WTC11 (cell line): Measurements from ENCODE around the gene GRID2. TPM values are rescaled to one million over a fixed set of nuclear protein-coding genes. Genes with fewer than 3 reads are reported as not detected.

Source experiments
- ATAC-seq: fragments of 200-7000 bp; cut with Tn5 transposase; 2 replicates; pipeline ENCODE4 v1.10.0; 2021; ENCODE audit warnings: mild to moderate bottlenecking, moderate library complexity
- CTCF ChIA-PET: fragments of 300-600 bp; sonication (Branson Sonifier 250); formaldehyde crosslinking; loops from one replicate; lab custom pipeline; 2021; ENCODE audit warnings: antibody characterized with exemption; lab: Charles Lee
- POLR2A ChIA-PET: fragments of 350-600 bp; sonication (Branson Sonifier 250); formaldehyde crosslinking; loops from one replicate; lab custom pipeline; 2021; ENCODE audit warnings: antibody characterized with exemption; lab: Charles Lee
- DNase-seq: peaks from one replicate; pipeline ENCODE4 v3.0.0; 2021; ENCODE audit warnings: low spot score
- H3K27ac Mint-ChIP-seq: 2 replicates; pipeline ENCODE4 v1.8.0; 2021; ENCODE audit warnings: mixed read lengths
- H3K27me3 Mint-ChIP-seq: 2 replicates; pipeline ENCODE4 v1.8.0; 2021; ENCODE audit warnings: low read depth, mild to moderate bottlenecking, moderate library complexity, mixed read lengths
- H3K36me3 Mint-ChIP-seq: 2 replicates; pipeline ENCODE4 v1.8.0; 2021; ENCODE audit warnings: mixed read lengths
- H3K4me1 Mint-ChIP-seq: 2 replicates; pipeline ENCODE4 v1.8.0; 2022; ENCODE audit warnings: mixed read lengths
- H3K4me3 Mint-ChIP-seq: 2 replicates; pipeline ENCODE4 v1.8.0; 2021; ENCODE audit warnings: mild to moderate bottlenecking, moderate library complexity, mixed read lengths
- H3K9me3 Mint-ChIP-seq: 2 replicates; pipeline ENCODE4 v1.8.0; 2021; ENCODE audit warnings: mixed read lengths
- AFF4 ChIP-seq: sonication (generic); formaldehyde crosslinking; IDR thresholded peaks from 2 replicates; pipeline ENCODE4 v1.8.1; 2023; ENCODE audit warnings: mild to moderate bottlenecking, missing genetic modification reagents, borderline replicate concordance
- ATF1 ChIP-seq: sonication (generic); formaldehyde crosslinking; IDR thresholded peaks from 2 replicates; pipeline ENCODE4 v1.8.1; 2023; ENCODE audit warnings: mild to moderate bottlenecking, moderate library complexity, missing genetic modification reagents
- ETV6 ChIP-seq: sonication (generic); formaldehyde crosslinking; IDR thresholded peaks from 2 replicates; pipeline ENCODE4 v1.8.1; 2022; ENCODE audit warnings: mild to moderate bottlenecking, missing genetic modification reagents
- FOXJ3 ChIP-seq: sonication (generic); formaldehyde crosslinking; IDR thresholded peaks from 2 replicates; pipeline ENCODE4 v1.9.0; 2021; ENCODE audit warnings: missing genetic modification reagents, mild to moderate bottlenecking, borderline replicate concordance
- GABPB1 ChIP-seq: sonication (generic); formaldehyde crosslinking; IDR thresholded peaks from 2 replicates; pipeline ENCODE4 v1.8.1; 2023; ENCODE audit warnings: mild to moderate bottlenecking, missing genetic modification reagents
- GRHL2 ChIP-seq: fragments of 250-450 bp; sonication (Bioruptor Pico); IDR thresholded peaks from 2 replicates; pipeline ENCODE4 v1.8.0; 2022; ENCODE audit warnings: mild to moderate bottlenecking, moderate library complexity; ENCODE audit not compliant: insufficient replicate concordance, severe bottlenecking
- GTF2I ChIP-seq: fragments of 250-450 bp; sonication (Bioruptor Pico); conservative IDR thresholded peaks from 2 replicates; pipeline ENCODE4 v1.4.0; 2021; ENCODE audit warnings: mild to moderate bottlenecking
- IRF2 ChIP-seq: sonication (generic); formaldehyde crosslinking; IDR thresholded peaks from 2 replicates; pipeline ENCODE4 v1.8.0; 2022; ENCODE audit warnings: low read depth, missing genetic modification reagents, borderline replicate concordance
- SOX15 ChIP-seq: fragments of 250-450 bp; sonication (Bioruptor Pico); IDR thresholded peaks from 2 replicates; pipeline ENCODE4 v1.9.0; 2021; ENCODE audit warnings: mild to moderate bottlenecking
- ZBTB21 ChIP-seq: sonication (generic); formaldehyde crosslinking; IDR thresholded peaks from 2 replicates; pipeline ENCODE4 v1.8.1; 2023; ENCODE audit warnings: mild to moderate bottlenecking, missing genetic modification reagents, borderline replicate concordance
- ZBTB43 ChIP-seq: sonication (generic); formaldehyde crosslinking; IDR thresholded peaks from 2 replicates; pipeline ENCODE4 v1.8.1; 2023; ENCODE audit warnings: mild to moderate bottlenecking, missing genetic modification reagents
- ZNF232 ChIP-seq: sonication (generic); formaldehyde crosslinking; IDR thresholded peaks from 2 replicates; pipeline ENCODE4 v1.8.0; 2022; ENCODE audit warnings: mild to moderate bottlenecking, missing genetic modification reagents
- ZNF396 ChIP-seq: fragments of 250-450 bp; sonication (Bioruptor Pico); IDR thresholded peaks from 2 replicates; pipeline ENCODE4 v1.8.0; 2021; ENCODE audit warnings: mild to moderate bottlenecking, moderate library complexity, borderline replicate concordance
- ZNF416 ChIP-seq: fragments of 250-450 bp; sonication (Bioruptor Pico); IDR thresholded peaks from 2 replicates; pipeline ENCODE4 v1.9.0; 2021; ENCODE audit warnings: mild to moderate bottlenecking, inconsistent platforms
- ZNF532 ChIP-seq: fragments of 250-450 bp; sonication (Bioruptor Pico); IDR thresholded peaks from 2 replicates; pipeline ENCODE4 v1.9.0; 2021; ENCODE audit warnings: mild to moderate bottlenecking, borderline replicate concordance
- ZSCAN18 ChIP-seq: fragments of 250-450 bp; sonication (Bioruptor Pico); IDR thresholded peaks from 2 replicates; pipeline ENCODE4 v2.1.2; 2022; ENCODE audit warnings: mild to moderate bottlenecking, moderate library complexity
- total RNA-seq: library from RNA; stranded (reverse); gene quantifications from 3 replicates; pipeline ENCODE4 v1.2.3, GENCODE V29; 2021
- TF ChIP-seq, protein P1 (sequence below): sonication (generic); formaldehyde crosslinking; IDR thresholded peaks from 2 replicates; pipeline ENCODE4 v1.8.0; 2022; ENCODE audit warnings: mild to moderate bottlenecking, missing genetic modification reagents
- TF ChIP-seq, protein P2 (sequence below): sonication (generic); formaldehyde crosslinking; IDR thresholded peaks from 2 replicates; pipeline ENCODE4 v1.8.0; 2022; ENCODE audit warnings: missing genetic modification reagents

The GRID2 gene
- total RNA-seq, 1 experiment from 2014 or later = 26.8 TPM

- TF ChIP-seq ZBTB43 (CRISPR knock-in tag) (no peak), AFF4 (CRISPR knock-in tag) (no peak), FOXJ3 (CRISPR knock-in tag) (no peak), GABPB1 (CRISPR knock-in tag) (no peak), ATF1 (CRISPR knock-in tag) (no peak)
These were observed 1191.6 kb downstream of the GRID2 start (continued) for GRCh38 chr4:93495346-93495745.

GRCh38 chr4:93501244-93501643 lies 1197.5 kb downstream of the GRID2 start:
- H3K36me3 Mint-ChIP-seq = no peaks in the 10 kb centered on the region
- no peak overlapping the region for H3K27ac Mint-ChIP-seq
- ATAC-seq (no peak), DNase-seq (no peak)
- H3K4me1 Mint-ChIP-seq = peaks cover 27% of the 10 kb centered on the region
- ChIA-PET CTCF (no interaction called here), POLR2A (no interaction called here)
- no peaks in the 10 kb centered on the region; the same call in 1 of the 2 replicates for H3K27me3 Mint-ChIP-seq
- no peak overlapping the region for H3K4me3 Mint-ChIP-seq
- no peaks in the 10 kb centered on the region for H3K9me3 Mint-ChIP-seq
- no peak for TF ChIP-seq ZBTB43 (CRISPR knock-in tag)
- TF ChIP-seq SOX15 (CRISPR knock-in tag) = no peak
- TF ChIP-seq ZSCAN18 = no peak
- TF ChIP-seq IRF2 (CRISPR knock-in tag) = no peak
- no peak for TF ChIP-seq ETV6 (CRISPR knock-in tag)
- TF ChIP-seq, protein P1, sequence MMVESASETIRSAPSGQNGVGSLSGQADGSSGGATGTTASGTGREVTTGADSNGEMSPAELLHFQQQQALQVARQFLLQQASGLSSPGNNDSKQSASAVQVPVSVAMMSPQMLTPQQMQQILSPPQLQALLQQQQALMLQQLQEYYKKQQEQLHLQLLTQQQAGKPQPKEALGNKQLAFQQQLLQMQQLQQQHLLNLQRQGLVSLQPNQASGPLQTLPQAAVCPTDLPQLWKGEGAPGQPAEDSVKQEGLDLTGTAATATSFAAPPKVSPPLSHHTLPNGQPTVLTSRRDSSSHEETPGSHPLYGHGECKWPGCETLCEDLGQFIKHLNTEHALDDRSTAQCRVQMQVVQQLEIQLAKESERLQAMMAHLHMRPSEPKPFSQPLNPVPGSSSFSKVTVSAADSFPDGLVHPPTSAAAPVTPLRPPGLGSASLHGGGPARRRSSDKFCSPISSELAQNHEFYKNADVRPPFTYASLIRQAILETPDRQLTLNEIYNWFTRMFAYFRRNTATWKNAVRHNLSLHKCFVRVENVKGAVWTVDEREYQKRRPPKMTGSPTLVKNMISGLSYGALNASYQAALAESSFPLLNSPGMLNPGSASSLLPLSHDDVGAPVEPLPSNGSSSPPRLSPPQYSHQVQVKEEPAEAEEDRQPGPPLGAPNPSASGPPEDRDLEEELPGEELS (CRISPR knock-in tag) = no peak
- TF ChIP-seq ZBTB21 (CRISPR knock-in tag) = no peak
- no peak for TF ChIP-seq ZNF532 (CRISPR knock-in tag)
- TF ChIP-seq, protein P2, sequence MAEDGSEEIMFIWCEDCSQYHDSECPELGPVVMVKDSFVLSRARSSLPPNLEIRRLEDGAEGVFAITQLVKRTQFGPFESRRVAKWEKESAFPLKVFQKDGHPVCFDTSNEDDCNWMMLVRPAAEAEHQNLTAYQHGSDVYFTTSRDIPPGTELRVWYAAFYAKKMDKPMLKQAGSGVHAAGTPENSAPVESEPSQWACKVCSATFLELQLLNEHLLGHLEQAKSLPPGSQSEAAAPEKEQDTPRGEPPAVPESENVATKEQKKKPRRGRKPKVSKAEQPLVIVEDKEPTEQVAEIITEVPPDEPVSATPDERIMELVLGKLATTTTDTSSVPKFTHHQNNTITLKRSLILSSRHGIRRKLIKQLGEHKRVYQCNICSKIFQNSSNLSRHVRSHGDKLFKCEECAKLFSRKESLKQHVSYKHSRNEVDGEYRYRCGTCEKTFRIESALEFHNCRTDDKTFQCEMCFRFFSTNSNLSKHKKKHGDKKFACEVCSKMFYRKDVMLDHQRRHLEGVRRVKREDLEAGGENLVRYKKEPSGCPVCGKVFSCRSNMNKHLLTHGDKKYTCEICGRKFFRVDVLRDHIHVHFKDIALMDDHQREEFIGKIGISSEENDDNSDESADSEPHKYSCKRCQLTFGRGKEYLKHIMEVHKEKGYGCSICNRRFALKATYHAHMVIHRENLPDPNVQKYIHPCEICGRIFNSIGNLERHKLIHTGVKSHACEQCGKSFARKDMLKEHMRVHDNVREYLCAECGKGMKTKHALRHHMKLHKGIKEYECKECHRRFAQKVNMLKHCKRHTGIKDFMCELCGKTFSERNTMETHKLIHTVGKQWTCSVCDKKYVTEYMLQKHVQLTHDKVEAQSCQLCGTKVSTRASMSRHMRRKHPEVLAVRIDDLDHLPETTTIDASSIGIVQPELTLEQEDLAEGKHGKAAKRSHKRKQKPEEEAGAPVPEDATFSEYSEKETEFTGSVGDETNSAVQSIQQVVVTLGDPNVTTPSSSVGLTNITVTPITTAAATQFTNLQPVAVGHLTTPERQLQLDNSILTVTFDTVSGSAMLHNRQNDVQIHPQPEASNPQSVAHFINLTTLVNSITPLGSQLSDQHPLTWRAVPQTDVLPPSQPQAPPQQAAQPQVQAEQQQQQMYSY (CRISPR knock-in tag) = no peak
- TF ChIP-seq GRHL2 (CRISPR knock-in tag) = no peak
- no peak for TF ChIP-seq ZNF416
- no peak for TF ChIP-seq ZNF396 (CRISPR knock-in tag)
- no peak for TF ChIP-seq ZNF232 (CRISPR knock-in tag)
- no peak for TF ChIP-seq GTF2I (CRISPR knock-in tag)
